ENCODE results near the gene SLC25A46. TPM values are rescaled to one million over a fixed set of nuclear protein-coding genes. Genes with fewer than 3 reads are reported as not detected.
A peak's percentile ranks its signal among the peaks of the same experiment; 100 is the strongest.
"Not testable (repeated sequence)": the region's sequence is repeated elsewhere in the genome, so short reads cannot be mapped to it uniquely, and the experiment has no call there.

Gene SLC25A46
- total RNA-seq (2014; rRNA removed; shearing (Covaris generic)): 55.4 and 60.8 TPM in 2 replicates

GRCh38 chr5:110738812-110739651, at the start of gene SLC25A46:
TSS of gene SLC25A46 (plus strand) at chr5:110739007. CDS start at chr5:110739120, 113 bp downstream.
- peak; percentile 84 for DNase-seq (ENCODE audit: low read depth)

- not testable (repeated sequence) for DNase-seq (ENCODE audit: low read depth)
Measured at GRCh38 chr5:110690587-110690986, 48.2 kb upstream of the SLC25A46 start.

GRCh38 chr5:110692669-110693068, 46.1 kb upstream of the SLC25A46 start:
- DNase-seq (ENCODE audit: low read depth): not testable (repeated sequence)

GRCh38 chr5:110702300-110702699, 36.5 kb upstream of the SLC25A46 start:
- no peak for DNase-seq (ENCODE audit: low read depth)

GRCh38 chr5:110702704-110703103, 36.1 kb upstream of the SLC25A46 start:
- no peak for DNase-seq (ENCODE audit: low read depth)

- DNase-seq (ENCODE audit: low read depth): no peak
Measured at GRCh38 chr5:110703481-110703880, 35.3 kb upstream of the SLC25A46 start.

- no peak for DNase-seq (ENCODE audit: low read depth)
Measured at GRCh38 chr5:110705349-110705748, 33.5 kb upstream of the SLC25A46 start.

- DNase-seq (ENCODE audit: low read depth): no peak
Measured at GRCh38 chr5:110707260-110707844, 31.5 kb upstream of the SLC25A46 start.

- no peak for DNase-seq (ENCODE audit: low read depth)
Measured at GRCh38 chr5:110716247-110717245, 22.3 kb upstream of the SLC25A46 start.

- no peak for DNase-seq (ENCODE audit: low read depth)
Measured at GRCh38 chr5:110718311-110718710, 20.5 kb upstream of the SLC25A46 start.

GRCh38 chr5:110726249-110727024, 12.4 kb upstream of the SLC25A46 start, which contains the start of gene TMEM232:
TSS of gene TMEM232 (minus strand) at chr5:110726671. CDS start at chr5:110667352, 59,319 bp downstream.
- DNase-seq (ENCODE audit: low read depth): no peak

- no peak for DNase-seq (ENCODE audit: low read depth)
Measured at GRCh38 chr5:110727025-110727314, 11.8 kb upstream of the SLC25A46 start.

- DNase-seq (ENCODE audit: low read depth): not testable (repeated sequence)
Measured at GRCh38 chr5:110731499-110731898, 7.3 kb upstream of the SLC25A46 start.

- DNase-seq (ENCODE audit: low read depth): no peak
Measured at GRCh38 chr5:110734101-110734500, 4.7 kb upstream of the SLC25A46 start.

- DNase-seq (ENCODE audit: low read depth): no peak
Measured at GRCh38 chr5:110735556-110735955, 3.3 kb upstream of the SLC25A46 start.

GRCh38 chr5:110736753-110737152, 2.1 kb upstream of the SLC25A46 start:
- DNase-seq (ENCODE audit: low read depth): no peak

- no peak for DNase-seq (ENCODE audit: low read depth)
Measured at GRCh38 chr5:110738503-110738811, 350 bp upstream of the SLC25A46 start.

- peak; percentile 17 for DNase-seq (ENCODE audit: low read depth)
Measured at GRCh38 chr5:110751902-110752762, 13.3 kb downstream of the SLC25A46 start.

GRCh38 chr5:110752953-110753352, 14.1 kb downstream of the SLC25A46 start:
- DNase-seq (ENCODE audit: low read depth): no peak

- no peak for DNase-seq (ENCODE audit: low read depth)
Measured at GRCh38 chr5:110753600-110753999, 14.8 kb downstream of the SLC25A46 start.
